K562 (cell line): ENCODE results near the gene LSS. TPM values are rescaled to one million over a fixed set of nuclear protein-coding genes. Genes with fewer than 3 reads are reported as not detected.

Source experiments
- HNRNPL ChIP-seq: fragments of 200-400 bp; formaldehyde crosslinking; IDR thresholded peaks from 2 replicates; pipeline ENCODE4 v1.6.1; 2017; ENCODE audit warnings: low read depth, mild to moderate bottlenecking, low read length
- HOMEZ ChIP-seq: fragments of 250-450 bp; sonication (Bioruptor Pico); IDR thresholded peaks from 2 replicates; pipeline ENCODE4 v1.4.0; 2020; ENCODE audit warnings: mild to moderate bottlenecking, moderate library complexity
- ID3 ChIP-seq, 2 experiments: fragments of 250-450 bp in 1 of 2; fragments of 450-650 bp in 1 of 2; sonication (Bioruptor Pico) in 1 of 2; IDR thresholded peaks; 2 replicates each; pipeline versions ENCODE4 v1.6.1 to v1.8.0; 2016 to 2021; ENCODE audit warnings: mild to moderate bottlenecking in 2 of 2, moderate library complexity in 2 of 2, missing compliant biosample characterization in 1 of 2, missing genetic modification characterization in 1 of 2
- IRF2 ChIP-seq: sonication (generic); formaldehyde crosslinking; IDR thresholded peaks from 2 replicates; pipeline ENCODE4 v1.8.1; 2022; ENCODE audit warnings: mild to moderate bottlenecking, missing genetic modification reagents
- MCM2 ChIP-seq: fragments of 450-650 bp; IDR thresholded peaks from 2 replicates; pipeline ENCODE4 v1.6.1; 2017; ENCODE audit warnings: low read depth, mild to moderate bottlenecking
- MYNN ChIP-seq, 2 experiments: sonication (generic); formaldehyde crosslinking in 1 of 2; IDR thresholded peaks; 2 replicates each; pipeline versions ENCODE4 v1.5.0 to v1.6.1; 2016 to 2020; ENCODE audit warnings: antibody characterized with exemption in 1 of 2, missing genetic modification reagents in 1 of 2
- VEZF1 ChIP-seq: fragments of 200-800 bp; sonication (Bioruptor generic); IDR thresholded peaks from 2 replicates; pipeline ENCODE4 v1.6.1; 2017; ENCODE audit warnings: missing genetic modification characterization, missing compliant biosample characterization
- ZNF232 ChIP-seq: sonication (generic); formaldehyde crosslinking; IDR thresholded peaks from 2 replicates; pipeline ENCODE4 v1.8.0; 2022; ENCODE audit warnings: mild to moderate bottlenecking, missing genetic modification reagents
- ZNF609 ChIP-seq: sonication (generic); formaldehyde crosslinking; IDR thresholded peaks from 2 replicates; pipeline ENCODE4 v1.8.1; 2023; ENCODE audit warnings: missing genetic modification reagents, mild to moderate bottlenecking, borderline replicate concordance
- polyA plus RNA-seq, 8 experiments: library from polyadenylated mRNA; depleted of rRNA in 4 of 8; stranded (reverse) in 5 of 8; unstranded in 3 of 8; fragments of >200 nt; fragmentation: Nextera tagmentation in 2 of 8; fragmentation: Illumina TruSeq in 1 of 8; extraction: Ambion mirVana in 2 of 8; extraction: Trizol in 1 of 8; gene quantifications; 2 replicates each; pipeline versions ENCODE4 v1.2.1 to v1.2.3, GENCODE V29; 2011 to 2014; ENCODE audit warnings: inconsistent platforms in 1 of 8, missing spikeins in 1 of 8
- total RNA-seq, 7 experiments: library from RNA; depleted of rRNA in 6 of 7; stranded (reverse); fragments of >200 nt in 6 of 7; fragmentation: Illumina TruSeq in 2 of 7; extraction: Trizol in 2 of 7; gene quantifications; 2 replicates each; pipeline versions ENCODE4 v1.2.1 to v1.2.3, GENCODE V29; 2011 to 2021; ENCODE audit warnings: low replicate concordance in 1 of 7
- TF ChIP-seq, protein P1 (sequence below), 2 experiments: fragments of 450-650 bp in 1 of 2; sonication (generic) in 1 of 2; formaldehyde crosslinking; conservative IDR thresholded peaks; 2 replicates each; pipeline versions ENCODE4 v1.4.0 to v1.8.1; 2020 to 2022; ENCODE audit warnings: mild to moderate bottlenecking in 1 of 2, missing genetic modification reagents in 1 of 2
- TF ChIP-seq, protein P2 (sequence below): fragments of 450-650 bp; formaldehyde crosslinking; IDR thresholded peaks from 2 replicates; pipeline ENCODE4 v1.4.0; 2020; ENCODE audit warnings: mild to moderate bottlenecking, moderate library complexity
- TF ChIP-seq, protein P3 (sequence below), 3 experiments: fragments of 200-800 bp in 1 of 3; sonication (Bioruptor generic) in 1 of 3; sonication (generic) in 1 of 3; formaldehyde crosslinking in 1 of 3; IDR thresholded peaks; 2 replicates each; pipeline versions ENCODE4 v1.6.1 to v1.8.0; 2016 to 2022; ENCODE audit warnings: mild to moderate bottlenecking in 2 of 3, missing compliant biosample characterization in 2 of 3, missing genetic modification characterization in 2 of 3, missing genetic modification reagents in 1 of 3

The LSS gene
- total and polyA plus RNA-seq, 9 of the 15 experiments (the other 6 are each of a cell fraction or from before 2014, with no cell fraction given), result 2.2 to 89.5 (median 37.4) TPM

- TF ChIP-seq, protein P1, sequence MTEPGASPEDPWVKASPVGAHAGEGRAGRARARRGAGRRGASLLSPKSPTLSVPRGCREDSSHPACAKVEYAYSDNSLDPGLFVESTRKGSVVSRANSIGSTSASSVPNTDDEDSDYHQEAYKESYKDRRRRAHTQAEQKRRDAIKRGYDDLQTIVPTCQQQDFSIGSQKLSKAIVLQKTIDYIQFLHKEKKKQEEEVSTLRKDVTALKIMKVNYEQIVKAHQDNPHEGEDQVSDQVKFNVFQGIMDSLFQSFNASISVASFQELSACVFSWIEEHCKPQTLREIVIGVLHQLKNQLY (CRISPR knock-in tag; conservative IDR thresholded peaks at IDR 0.05), result peak; percentile 43 to 79; a peak in 1 of 4 replicates
- TF ChIP-seq MCM2, result no peak
- TF ChIP-seq ZNF232, result no peak
- peak; percentile 97 for TF ChIP-seq VEZF1 (CRISPR knock-in tag)
- TF ChIP-seq, protein P2, sequence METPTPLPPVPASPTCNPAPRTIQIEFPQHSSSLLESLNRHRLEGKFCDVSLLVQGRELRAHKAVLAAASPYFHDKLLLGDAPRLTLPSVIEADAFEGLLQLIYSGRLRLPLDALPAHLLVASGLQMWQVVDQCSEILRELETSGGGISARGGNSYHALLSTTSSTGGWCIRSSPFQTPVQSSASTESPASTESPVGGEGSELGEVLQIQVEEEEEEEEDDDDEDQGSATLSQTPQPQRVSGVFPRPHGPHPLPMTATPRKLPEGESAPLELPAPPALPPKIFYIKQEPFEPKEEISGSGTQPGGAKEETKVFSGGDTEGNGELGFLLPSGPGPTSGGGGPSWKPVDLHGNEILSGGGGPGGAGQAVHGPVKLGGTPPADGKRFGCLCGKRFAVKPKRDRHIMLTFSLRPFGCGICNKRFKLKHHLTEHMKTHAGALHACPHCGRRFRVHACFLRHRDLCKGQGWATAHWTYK (CRISPR knock-in tag), result peak; percentile 52; the same call in 1 of the 2 replicates
- TF ChIP-seq HNRNPL, result peak; percentile 81
- no peak for TF ChIP-seq IRF2 (CRISPR knock-in tag)
- no peak for TF ChIP-seq ID3 (CRISPR knock-in tag; IDR thresholded peaks at IDR 0.05)
- TF ChIP-seq ID3 (tag; IDR thresholded peaks at IDR 0.05), result peak; percentile 47; the same call in 1 of the 2 replicates
- TF ChIP-seq HOMEZ (CRISPR knock-in tag), result 0 out of 2 replicates have a peak, but pooled peaks have one; percentile 70
- no peak for TF ChIP-seq ZNF609
- TF ChIP-seq, protein P3, sequence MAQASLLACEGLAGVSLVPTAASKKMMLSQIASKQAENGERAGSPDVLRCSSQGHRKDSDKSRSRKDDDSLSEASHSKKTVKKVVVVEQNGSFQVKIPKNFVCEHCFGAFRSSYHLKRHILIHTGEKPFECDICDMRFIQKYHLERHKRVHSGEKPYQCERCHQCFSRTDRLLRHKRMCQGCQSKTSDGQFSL (CRISPR knock-in tag; IDR thresholded peaks at IDR 0.05), result 0 out of 2 replicates have a peak, but pooled peaks have one; percentile 26
- TF ChIP-seq, protein P3 (tag; IDR thresholded peaks at IDR 0.05), result no peak; a peak in 1 of 4 replicates
- TF ChIP-seq MYNN (IDR thresholded peaks at IDR 0.05), result peak; percentile 68; the same call in 1 of the 2 replicates
- no peak for TF ChIP-seq MYNN (CRISPR knock-in tag; IDR thresholded peaks at IDR 0.05)
These were observed at the start of gene LSS (continued) for GRCh38 chr21:46228345-46229051.
